LNCAP (cell line): ENCODE data around the gene SUMO3.

Source experiments
- TF ChIP-seq, protein P1 (sequence below): fragments of 450-650 bp; IDR thresholded peaks from 2 replicates; pipeline ENCODE4 v1.5.1; 2017; ENCODE audit warnings: mild to moderate bottlenecking

The SUMO3 gene

GRCh38 chr21:44819283-44820243 lies 1.7 kb upstream of the SUMO3 start:
- TF ChIP-seq, protein P1, sequence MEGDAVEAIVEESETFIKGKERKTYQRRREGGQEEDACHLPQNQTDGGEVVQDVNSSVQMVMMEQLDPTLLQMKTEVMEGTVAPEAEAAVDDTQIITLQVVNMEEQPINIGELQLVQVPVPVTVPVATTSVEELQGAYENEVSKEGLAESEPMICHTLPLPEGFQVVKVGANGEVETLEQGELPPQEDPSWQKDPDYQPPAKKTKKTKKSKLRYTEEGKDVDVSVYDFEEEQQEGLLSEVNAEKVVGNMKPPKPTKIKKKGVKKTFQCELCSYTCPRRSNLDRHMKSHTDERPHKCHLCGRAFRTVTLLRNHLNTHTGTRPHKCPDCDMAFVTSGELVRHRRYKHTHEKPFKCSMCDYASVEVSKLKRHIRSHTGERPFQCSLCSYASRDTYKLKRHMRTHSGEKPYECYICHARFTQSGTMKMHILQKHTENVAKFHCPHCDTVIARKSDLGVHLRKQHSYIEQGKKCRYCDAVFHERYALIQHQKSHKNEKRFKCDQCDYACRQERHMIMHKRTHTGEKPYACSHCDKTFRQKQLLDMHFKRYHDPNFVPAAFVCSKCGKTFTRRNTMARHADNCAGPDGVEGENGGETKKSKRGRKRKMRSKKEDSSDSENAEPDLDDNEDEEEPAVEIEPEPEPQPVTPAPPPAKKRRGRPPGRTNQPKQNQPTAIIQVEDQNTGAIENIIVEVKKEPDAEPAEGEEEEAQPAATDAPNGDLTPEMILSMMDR: no peak

DNA sequence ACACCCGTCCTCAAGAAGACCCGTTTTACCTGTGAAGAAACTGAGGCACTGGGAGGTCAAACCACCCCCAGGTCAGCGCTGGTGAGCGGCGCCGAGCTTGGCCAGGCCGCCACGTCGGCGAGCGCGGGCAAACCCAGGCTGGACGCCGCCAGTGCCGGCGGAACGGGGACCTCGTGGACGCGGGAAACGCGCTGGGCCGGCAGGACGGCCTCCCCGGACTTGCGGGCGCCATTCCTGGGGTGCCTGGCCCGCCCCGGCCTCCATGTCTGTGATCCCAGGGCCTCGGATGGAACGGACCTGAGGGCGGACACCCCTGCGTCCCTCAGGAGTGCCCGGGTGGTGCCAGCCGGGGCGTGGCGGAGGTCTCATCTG lies 764 bp upstream of the SUMO3 start:
- TF ChIP-seq, protein P1: no peak

- TF ChIP-seq, protein P1: no peak
These were observed 369 bp downstream of the SUMO3 start for GRCh38 chr21:44817506-44817880.

DNA sequence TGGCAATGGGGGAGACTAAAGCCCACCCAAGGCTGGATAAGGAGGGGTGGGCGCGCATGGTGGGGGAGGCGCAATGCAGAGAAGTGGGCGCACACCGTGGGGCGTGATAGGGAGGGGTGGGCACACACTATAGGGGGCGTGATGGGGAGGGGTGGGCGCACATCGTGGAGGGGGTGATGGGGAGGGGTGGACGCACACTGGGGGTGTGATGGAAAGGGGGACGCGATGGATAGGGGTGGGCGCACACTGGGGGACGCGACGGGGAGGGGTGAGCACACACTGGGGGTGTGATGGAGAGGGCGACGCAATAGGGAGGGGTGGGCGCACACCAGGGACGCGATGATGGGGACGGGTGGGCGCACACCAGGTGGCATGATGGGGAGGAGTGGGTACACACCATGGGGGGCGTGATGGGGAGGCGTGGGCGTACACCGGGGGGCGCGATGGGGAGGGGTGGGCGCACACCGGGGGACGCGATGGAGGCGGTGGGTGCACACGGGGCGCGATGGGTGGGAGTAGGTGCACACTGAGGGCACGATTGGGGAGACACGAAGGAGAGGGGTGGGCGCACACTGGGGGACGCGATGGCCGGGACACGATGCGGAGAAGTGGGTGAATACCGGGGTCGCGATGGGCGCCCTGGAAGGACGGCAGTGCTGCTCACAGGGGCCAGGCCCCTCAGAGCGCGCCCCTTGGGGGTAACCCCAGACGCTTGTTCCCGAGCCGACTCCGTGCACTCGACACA lies 929 bp downstream of the SUMO3 start:
- TF ChIP-seq, protein P1: no peak

GRCh38 chr21:44815852-44816628 lies 1.8 kb downstream of the SUMO3 start:
- TF ChIP-seq, protein P1: no peak

GRCh38 chr21:44815225-44815624 lies 2.6 kb downstream of the SUMO3 start:
- TF ChIP-seq, protein P1: no peak

DNA sequence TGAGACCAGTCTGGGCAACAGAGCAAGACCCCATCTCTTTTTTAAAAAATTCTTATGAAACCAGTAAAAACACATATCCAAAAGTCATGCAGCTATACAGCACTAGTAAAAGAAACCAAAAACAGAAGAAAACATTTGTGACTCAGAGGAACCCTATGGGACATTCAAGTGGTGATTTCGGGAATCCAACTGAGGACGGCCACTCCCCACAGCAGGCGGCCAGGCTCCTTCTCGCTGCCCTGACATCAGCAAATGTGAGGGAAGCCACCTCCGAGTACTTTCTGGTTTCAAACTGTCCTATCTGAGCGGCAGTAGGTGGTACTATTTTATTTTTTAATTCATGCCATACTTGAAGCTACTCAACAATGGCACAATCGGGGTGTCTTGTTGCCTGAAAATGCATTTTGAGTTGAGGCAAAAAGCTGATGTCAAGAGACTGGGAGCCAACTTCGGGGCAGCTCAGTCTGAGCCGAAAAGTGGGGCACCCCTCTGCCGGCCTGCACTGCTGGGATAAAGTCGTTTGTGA lies 3.3 kb downstream of the SUMO3 start:
- TF ChIP-seq, protein P1: no peak
